Cardiac muscle cell (in vitro differentiated cells and primary cell): ENCODE measurements around the gene NPTX2. TPM values are rescaled to one million over a fixed set of nuclear protein-coding genes. Genes with fewer than 3 reads are reported as not detected.

Source experiments
- DNase-seq, 2 donors: peaks; one replicate each; pipeline versions ENCODE4 v3.0.0 to v3.0.0-alpha.2; 2010 to 2017; ENCODE audit warnings: low read depth in 1 of 2, low spot score in 1 of 2
- H3K27ac ChIP-seq: fragments of 200-600 bp; sonication (generic); 2 replicates; pipeline ENCODE4 v1.5.1; 2016
- H3K27me3 ChIP-seq: fragments of 200-600 bp; sonication (generic); 2 replicates; pipeline ENCODE4 v1.6.0; 2016; ENCODE audit warnings: control low read depth
- H3K36me3 ChIP-seq: fragments of 200-600 bp; sonication (generic); 2 replicates; pipeline ENCODE4 v1.5.1; 2016; ENCODE audit warnings: control low read depth
- H3K4me1 ChIP-seq: fragments of 200-600 bp; sonication (generic); 2 replicates; pipeline ENCODE4 v1.8.1; 2017; ENCODE audit warnings: low read depth, mild to moderate bottlenecking, mixed run types
- H3K4me3 ChIP-seq: fragments of 200-600 bp; sonication (generic); 2 replicates; pipeline ENCODE4 v1.5.1; 2016; ENCODE audit warnings: mild to moderate bottlenecking
- H3K9me3 ChIP-seq: fragments of 200-600 bp; sonication (generic); 2 replicates; pipeline ENCODE4 v1.5.1; 2017; ENCODE audit warnings: low read depth, mild to moderate bottlenecking, control low read depth
- polyA plus RNA-seq: library from polyadenylated mRNA; unstranded; fragments of >200 nt; fragmentation: Nextera tagmentation; extraction: Ambion mirVana; gene quantifications from 2 replicates; pipeline ENCODE4 v1.2.1, GENCODE V29; 2016
- total RNA-seq: library from RNA; depleted of rRNA; stranded (reverse); fragments of >200 nt; gene quantifications from 2 replicates; pipeline ENCODE4 v1.2.3, GENCODE V29; 2016
- TF ChIP-seq, protein P1 (sequence below): IDR thresholded peaks from 2 replicates; pipeline ENCODE4 v1.5.1; 2012; ENCODE audit warnings: low read depth, mild to moderate bottlenecking, low read length

Gene NPTX2
- total and polyA plus RNA-seq, 2 experiments from 2014 or later, result not detected

- Histone ChIP-seq H3K9me3 (no peaks in the 10 kb centered on the region), H3K4me1 (no peaks in the 10 kb centered on the region), H3K27ac (no peak overlapping the region), H3K4me3 (no peak overlapping the region), H3K27me3 (no peaks in the 10 kb centered on the region), H3K36me3 (no peaks in the 10 kb centered on the region)
- TF ChIP-seq, protein P1, sequence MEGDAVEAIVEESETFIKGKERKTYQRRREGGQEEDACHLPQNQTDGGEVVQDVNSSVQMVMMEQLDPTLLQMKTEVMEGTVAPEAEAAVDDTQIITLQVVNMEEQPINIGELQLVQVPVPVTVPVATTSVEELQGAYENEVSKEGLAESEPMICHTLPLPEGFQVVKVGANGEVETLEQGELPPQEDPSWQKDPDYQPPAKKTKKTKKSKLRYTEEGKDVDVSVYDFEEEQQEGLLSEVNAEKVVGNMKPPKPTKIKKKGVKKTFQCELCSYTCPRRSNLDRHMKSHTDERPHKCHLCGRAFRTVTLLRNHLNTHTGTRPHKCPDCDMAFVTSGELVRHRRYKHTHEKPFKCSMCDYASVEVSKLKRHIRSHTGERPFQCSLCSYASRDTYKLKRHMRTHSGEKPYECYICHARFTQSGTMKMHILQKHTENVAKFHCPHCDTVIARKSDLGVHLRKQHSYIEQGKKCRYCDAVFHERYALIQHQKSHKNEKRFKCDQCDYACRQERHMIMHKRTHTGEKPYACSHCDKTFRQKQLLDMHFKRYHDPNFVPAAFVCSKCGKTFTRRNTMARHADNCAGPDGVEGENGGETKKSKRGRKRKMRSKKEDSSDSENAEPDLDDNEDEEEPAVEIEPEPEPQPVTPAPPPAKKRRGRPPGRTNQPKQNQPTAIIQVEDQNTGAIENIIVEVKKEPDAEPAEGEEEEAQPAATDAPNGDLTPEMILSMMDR, result no peak
- DNase-seq, result no peak
Measured at GRCh38 chr7:98646465-98646864, 29.4 kb downstream of the NPTX2 start.

- Histone ChIP-seq H3K27ac (no peak overlapping the region), H3K4me1 (no peaks in the 10 kb centered on the region), H3K9me3 (no peaks in the 10 kb centered on the region), H3K36me3 (no peaks in the 10 kb centered on the region), H3K27me3 (no peaks in the 10 kb centered on the region), H3K4me3 (no peak overlapping the region)
- TF ChIP-seq, protein P1, result no peak
- DNase-seq, result no peak
Measured at GRCh38 chr7:98647326-98647725, 30.2 kb downstream of the NPTX2 start.

GRCh38 chr7:98651760-98652159 lies 34.7 kb downstream of the NPTX2 start:
- H3K4me1 ChIP-seq, result no peaks in the 10 kb centered on the region
- no peak for DNase-seq
- no peaks in the 10 kb centered on the region for H3K36me3 ChIP-seq
- H3K4me3 ChIP-seq, result no peak overlapping the region
- H3K9me3 ChIP-seq, result no peaks in the 10 kb centered on the region
- no peaks in the 10 kb centered on the region for H3K27me3 ChIP-seq
- TF ChIP-seq, protein P1, result no peak
- no peak overlapping the region for H3K27ac ChIP-seq

GRCh38 chr7:98653601-98654310 lies 36.7 kb downstream of the NPTX2 start:
- TF ChIP-seq, protein P1, result no peak
- DNase-seq, result no peak
- H3K4me1 ChIP-seq, result no peaks in the 10 kb centered on the region
- H3K27me3 ChIP-seq, result no peaks in the 10 kb centered on the region
- no peaks in the 10 kb centered on the region for H3K36me3 ChIP-seq
- H3K9me3 ChIP-seq, result no peaks in the 10 kb centered on the region
- no peak overlapping the region for H3K4me3 ChIP-seq
- H3K27ac ChIP-seq, result no peak overlapping the region

DNA sequence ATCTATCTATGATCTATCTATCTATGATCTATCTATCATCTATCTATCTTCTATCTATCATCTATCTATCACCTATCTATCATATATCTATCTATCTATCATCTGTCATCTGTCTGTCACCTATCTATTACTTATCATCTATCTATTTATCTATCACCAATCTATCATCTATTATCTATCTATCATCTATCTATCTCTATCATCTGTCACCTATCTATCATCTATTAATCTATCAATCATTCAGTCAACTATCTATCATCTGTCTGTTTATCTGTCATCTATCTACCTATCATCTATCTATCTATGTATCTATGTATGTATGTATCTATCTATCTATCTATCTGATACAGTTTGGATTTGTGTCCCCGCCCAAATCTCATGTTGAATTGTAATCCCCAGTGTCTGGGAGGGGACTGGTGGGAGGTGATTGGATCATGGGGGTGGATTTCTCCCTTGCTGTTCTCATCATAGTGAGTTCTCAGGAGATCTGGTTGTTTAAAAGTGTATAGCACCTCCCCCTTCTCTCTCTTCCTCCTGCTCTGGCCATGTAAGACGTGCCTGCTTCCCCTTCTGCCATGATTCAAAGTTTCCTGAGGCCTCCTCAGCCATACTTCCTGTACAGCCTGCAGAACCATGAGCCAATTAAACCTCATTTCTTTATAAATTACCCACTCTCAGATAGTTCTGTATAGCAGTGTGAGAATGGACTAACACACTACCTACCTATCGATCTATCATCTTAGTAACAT lies 37.6 kb downstream of the NPTX2 start:
- H3K27me3 ChIP-seq, result no peaks in the 10 kb centered on the region
- no peak overlapping the region for H3K4me3 ChIP-seq
- H3K36me3 ChIP-seq, result no peaks in the 10 kb centered on the region
- H3K4me1 ChIP-seq, result no peaks in the 10 kb centered on the region
- H3K27ac ChIP-seq, result no peak overlapping the region
- TF ChIP-seq, protein P1, result no peak
- no peak for DNase-seq
- H3K9me3 ChIP-seq, result no peaks in the 10 kb centered on the region
